GM21825 (cell line): ENCODE data around the gene CTRB1.

Experiments
- ATAC-seq: cut with Tn5 transposase; IDR thresholded peaks from one replicate; pipeline ENCODE4 v1.9.1; 2021; ENCODE audit warnings: mild to moderate bottlenecking, moderate library complexity; ENCODE audit not compliant: unreplicated experiment

Gene CTRB1

GRCh38 chr16:75252946-75253911 is 34.4 kb downstream of the CTRB1 start:
- ATAC-seq, result no peak

GRCh38 chr16:75254359-75254837 is 35.6 kb downstream of the CTRB1 start:
- no peak for ATAC-seq

- ATAC-seq, result no peak
Measured at GRCh38 chr16:75256059-75256571, 37.3 kb downstream of the CTRB1 start.

- ATAC-seq, result no peak
Measured at GRCh38 chr16:75256696-75257343, 38.0 kb downstream of the CTRB1 start.

- ATAC-seq, result no peak
Measured at GRCh38 chr16:75257886-75258806, 39.4 kb downstream of the CTRB1 start.

- no peak for ATAC-seq
Measured at GRCh38 chr16:75258807-75259141, 40.0 kb downstream of the CTRB1 start.

- ATAC-seq, result no peak
Measured at GRCh38 chr16:75260851-75261589, 42.2 kb downstream of the CTRB1 start.

- no peak for ATAC-seq
Measured at GRCh38 chr16:75261590-75262078, 42.8 kb downstream of the CTRB1 start.

- ATAC-seq, result no peak
Measured at GRCh38 chr16:75262104-75262799, 43.5 kb downstream of the CTRB1 start.

- ATAC-seq, result no peak
Measured at GRCh38 chr16:75262800-75263127, 44.0 kb downstream of the CTRB1 start.

GRCh38 chr16:75263291-75263962 is 44.6 kb downstream of the CTRB1 start:
- ATAC-seq, result no peak

GRCh38 chr16:75263963-75264445 is 45.2 kb downstream of the CTRB1 start:
- no peak for ATAC-seq

- no peak for ATAC-seq
Measured at GRCh38 chr16:75264457-75264998, 45.7 kb downstream of the CTRB1 start.

- ATAC-seq, result peak; percentile 15
Measured at GRCh38 chr16:75264999-75265910, 46.5 kb downstream of the CTRB1 start.

GRCh38 chr16:75265911-75266701 is 47.3 kb downstream of the CTRB1 start:
- peak; percentile 58 for ATAC-seq

- ATAC-seq, result no peak
Measured at GRCh38 chr16:75266738-75267630, 48.2 kb downstream of the CTRB1 start.
